DOHH2 (cell line): Measurements from ENCODE around the gene IZUMO1R.

Experiments
- EZH2phosphoT487 ChIP-seq: fragments of 200-600 bp; sonication (generic); IDR thresholded peaks from 2 replicates; pipeline ENCODE4 v1.6.1; 2017; ENCODE audit warnings: borderline replicate concordance, mild to moderate bottlenecking, antibody characterized with exemption, low read length, moderate library complexity, mixed read lengths
- TF ChIP-seq, protein P1 (sequence below): fragments of 200-600 bp; sonication (generic); IDR thresholded peaks from one replicate; pipeline ENCODE4 v1.5.1; 2014; ENCODE audit warnings: antibody characterized with exemption, mild to moderate bottlenecking, low read depth, low read length; ENCODE audit not compliant: poor library complexity, severe bottlenecking

DNA sequence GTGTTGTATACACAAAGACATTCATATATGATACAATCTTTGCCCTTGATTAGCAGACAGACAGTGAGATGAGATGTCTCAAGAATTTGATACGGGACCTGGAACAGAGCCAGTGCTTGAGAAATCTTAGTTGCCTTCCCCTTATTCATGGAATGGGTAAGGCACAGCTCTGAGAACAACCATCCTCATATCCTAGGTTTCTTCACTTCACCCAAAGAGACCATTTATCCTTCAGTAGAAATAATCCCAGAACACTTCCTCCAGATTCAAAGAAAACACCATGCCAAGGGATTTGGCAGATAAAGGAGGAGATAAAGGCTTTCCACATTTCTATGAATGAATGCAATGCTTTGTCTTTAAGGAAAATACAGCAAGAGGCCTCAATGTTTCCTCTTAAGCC is 8.8 kb upstream of the IZUMO1R start:
- TF ChIP-seq, protein P1, sequence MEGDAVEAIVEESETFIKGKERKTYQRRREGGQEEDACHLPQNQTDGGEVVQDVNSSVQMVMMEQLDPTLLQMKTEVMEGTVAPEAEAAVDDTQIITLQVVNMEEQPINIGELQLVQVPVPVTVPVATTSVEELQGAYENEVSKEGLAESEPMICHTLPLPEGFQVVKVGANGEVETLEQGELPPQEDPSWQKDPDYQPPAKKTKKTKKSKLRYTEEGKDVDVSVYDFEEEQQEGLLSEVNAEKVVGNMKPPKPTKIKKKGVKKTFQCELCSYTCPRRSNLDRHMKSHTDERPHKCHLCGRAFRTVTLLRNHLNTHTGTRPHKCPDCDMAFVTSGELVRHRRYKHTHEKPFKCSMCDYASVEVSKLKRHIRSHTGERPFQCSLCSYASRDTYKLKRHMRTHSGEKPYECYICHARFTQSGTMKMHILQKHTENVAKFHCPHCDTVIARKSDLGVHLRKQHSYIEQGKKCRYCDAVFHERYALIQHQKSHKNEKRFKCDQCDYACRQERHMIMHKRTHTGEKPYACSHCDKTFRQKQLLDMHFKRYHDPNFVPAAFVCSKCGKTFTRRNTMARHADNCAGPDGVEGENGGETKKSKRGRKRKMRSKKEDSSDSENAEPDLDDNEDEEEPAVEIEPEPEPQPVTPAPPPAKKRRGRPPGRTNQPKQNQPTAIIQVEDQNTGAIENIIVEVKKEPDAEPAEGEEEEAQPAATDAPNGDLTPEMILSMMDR: no peak
- no peak for TF ChIP-seq EZH2phosphoT487
